GM18951 (cell line): Measurements from ENCODE around the gene AOPEP.

Experiments used
- POLR2A ChIP-seq: IDR thresholded peaks from 4 replicates; pipeline ENCODE4 v1.6.1; 2011; ENCODE audit warnings: mild to moderate bottlenecking; ENCODE audit not compliant: insufficient read length, insufficient read depth; ENCODE audit errors: extremely low read depth
- in situ Hi-C: fragments of 300-500 bp; cut with MboI; formaldehyde crosslinking; loops from one replicate; pipeline ENCODE4 v1.12.0; 2022; ENCODE audit warnings: low sequenced_read_pairs, mixed read lengths, inconsistent platforms; ENCODE audit not compliant: unreplicated experiment

The AOPEP gene

DNA sequence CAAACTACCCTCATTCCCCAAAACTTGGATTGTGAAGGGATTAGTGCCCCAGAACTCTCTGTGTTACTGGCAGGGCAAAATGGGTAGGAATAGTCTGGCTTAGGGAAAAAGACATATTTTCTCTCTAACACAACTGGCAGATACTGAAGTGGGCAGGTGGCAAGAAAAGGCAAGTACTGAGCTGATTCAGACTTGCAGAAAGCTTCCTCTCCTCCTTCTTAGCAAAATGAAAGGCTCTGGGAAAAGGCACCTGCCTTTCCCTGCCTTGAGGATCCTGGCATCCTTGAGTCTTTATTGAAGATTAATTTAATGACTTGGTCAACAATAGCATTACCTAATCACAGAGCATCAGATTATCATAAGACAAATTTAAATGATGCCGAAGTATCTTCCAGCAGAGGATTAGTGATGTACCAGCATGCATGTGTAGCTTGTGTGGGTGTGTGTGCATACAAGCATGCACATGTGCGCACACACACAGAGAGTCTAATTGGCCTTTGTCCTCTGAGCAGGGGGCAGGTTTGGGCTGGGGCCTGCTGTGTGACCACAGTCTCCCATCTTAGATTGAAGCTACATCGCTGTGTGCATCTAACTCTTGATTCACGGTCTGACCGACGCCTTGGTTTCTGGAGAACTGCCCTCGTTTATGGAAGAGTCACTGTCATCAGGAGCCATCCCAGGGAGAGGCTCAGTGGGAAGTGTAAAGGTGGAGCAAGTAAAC is 294.8 kb downstream of the AOPEP start:
- no peak for TF ChIP-seq POLR2A
- in situ Hi-C loops = no loop called here

GRCh38 chr9:95022657-95023056 is 296.2 kb downstream of the AOPEP start:
- no peak for TF ChIP-seq POLR2A
- in situ Hi-C loops = no loop called here

DNA sequence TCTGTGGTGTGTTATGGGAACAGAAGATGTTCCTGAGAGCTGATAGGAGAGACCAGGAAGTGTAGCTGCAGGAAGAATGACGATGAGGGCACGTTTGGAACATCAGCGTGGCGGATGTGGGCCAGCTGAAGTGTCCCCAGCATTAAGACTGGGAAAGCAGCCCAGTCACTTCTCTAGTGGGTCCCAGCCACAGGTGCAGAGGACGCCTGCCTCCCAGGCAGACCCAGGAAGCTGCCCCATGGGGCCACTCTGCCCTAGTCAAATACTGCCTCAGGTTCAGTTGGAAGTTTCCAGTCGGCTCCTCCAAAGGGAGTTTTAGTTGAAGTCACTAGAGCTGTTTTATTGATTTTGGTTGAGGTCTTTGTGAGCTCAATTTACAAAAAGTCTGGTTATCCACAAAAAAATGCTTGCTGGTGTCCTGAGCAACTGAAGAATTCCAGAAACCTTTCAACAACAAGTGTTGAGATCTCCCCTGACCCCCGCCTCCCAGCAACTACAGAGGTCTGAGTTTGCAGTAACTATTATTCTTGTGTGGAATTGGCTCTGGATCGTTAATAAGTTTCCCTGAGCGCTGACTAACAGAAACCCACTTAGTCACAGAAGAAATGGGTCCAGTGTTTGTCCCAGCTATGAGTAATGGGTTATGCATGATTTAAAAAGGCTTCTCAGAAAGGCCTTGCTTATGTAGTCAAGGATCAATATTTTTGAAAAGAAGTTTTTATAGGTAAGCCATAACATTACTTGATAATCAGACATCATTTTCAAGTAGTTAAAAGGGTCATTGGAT is 296.9 kb downstream of the AOPEP start:
- in situ Hi-C loops = no loop called here
- no peak for TF ChIP-seq POLR2A

DNA sequence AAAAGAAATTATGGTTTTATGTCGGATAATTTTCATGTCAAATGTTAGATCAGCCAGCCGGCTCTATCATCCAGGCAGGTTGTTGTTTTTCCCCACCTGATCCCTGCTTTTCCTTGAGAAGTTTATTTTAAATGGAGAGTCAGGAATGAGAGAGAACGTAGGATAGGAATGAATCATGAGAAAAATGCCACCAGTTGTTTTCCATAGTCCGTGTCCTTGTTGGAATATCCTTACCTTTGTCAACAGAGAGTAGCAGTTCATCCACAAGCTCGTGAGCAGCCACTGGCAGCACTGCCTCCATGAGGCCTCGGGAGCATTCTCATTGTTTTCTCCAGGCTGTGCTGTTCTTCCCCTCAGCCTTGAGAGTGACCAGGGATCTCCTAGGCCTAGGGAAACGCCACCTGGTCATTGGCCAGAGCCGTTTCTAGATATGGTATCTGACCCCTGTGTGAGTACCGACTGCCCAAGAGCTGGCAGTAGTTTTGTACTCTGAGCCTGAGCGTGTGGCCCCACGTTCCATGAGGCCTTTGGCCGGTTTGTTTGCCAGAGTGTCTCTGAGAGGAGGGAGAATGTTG is 297.7 kb downstream of the AOPEP start:
- in situ Hi-C loops = no loop called here
- no peak for TF ChIP-seq POLR2A

DNA sequence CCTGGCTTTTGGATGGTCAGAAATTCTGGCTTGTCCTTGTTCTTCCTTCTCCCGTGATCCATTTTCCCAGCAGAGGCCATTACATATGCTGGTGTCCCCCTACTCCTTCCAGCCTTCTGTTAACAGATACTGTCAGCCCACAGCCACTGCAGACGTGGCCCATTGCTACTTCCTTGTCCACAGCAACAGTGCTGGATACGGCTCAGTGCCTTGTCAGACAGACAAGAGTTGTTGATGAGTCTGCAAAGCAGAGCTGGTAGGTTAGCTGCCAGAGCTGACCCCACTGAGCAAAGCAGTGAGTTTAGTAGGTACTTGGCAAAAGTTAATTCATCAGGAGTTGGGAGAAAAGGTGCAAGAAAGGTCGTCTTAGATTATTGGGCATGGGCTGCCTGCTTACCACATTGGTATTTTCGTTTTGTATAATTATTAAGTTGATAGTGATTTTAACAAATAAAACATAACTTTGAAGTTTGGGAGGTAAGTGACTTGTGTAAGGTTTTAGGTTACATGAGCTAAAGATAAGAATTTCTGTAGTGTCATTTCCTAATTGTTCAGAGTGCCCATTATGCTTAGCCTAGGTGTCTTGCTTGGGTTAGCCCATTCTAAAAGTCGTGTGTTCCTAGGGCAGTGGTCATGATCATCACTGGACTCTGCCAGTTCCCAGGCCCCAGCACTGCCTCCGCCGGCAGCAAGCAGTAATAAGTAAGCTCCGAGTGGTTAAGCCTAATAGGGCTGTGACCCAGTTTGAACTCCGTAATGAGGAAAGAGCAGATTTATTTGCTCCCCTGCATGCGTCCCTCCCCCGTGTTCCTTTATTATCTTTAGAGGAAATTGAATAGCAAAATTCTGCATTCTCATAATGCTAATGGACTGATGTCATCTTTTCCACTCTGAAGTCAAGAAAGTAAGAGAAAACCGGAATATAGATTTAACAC is 299.0 kb downstream of the AOPEP start:
- TF ChIP-seq POLR2A = no peak
- in situ Hi-C loops = no loop called here

- TF ChIP-seq POLR2A = no peak
- in situ Hi-C loops = no loop called here
Observed at GRCh38 chr9:95026148-95026524, 299.6 kb downstream of the AOPEP start.

DNA sequence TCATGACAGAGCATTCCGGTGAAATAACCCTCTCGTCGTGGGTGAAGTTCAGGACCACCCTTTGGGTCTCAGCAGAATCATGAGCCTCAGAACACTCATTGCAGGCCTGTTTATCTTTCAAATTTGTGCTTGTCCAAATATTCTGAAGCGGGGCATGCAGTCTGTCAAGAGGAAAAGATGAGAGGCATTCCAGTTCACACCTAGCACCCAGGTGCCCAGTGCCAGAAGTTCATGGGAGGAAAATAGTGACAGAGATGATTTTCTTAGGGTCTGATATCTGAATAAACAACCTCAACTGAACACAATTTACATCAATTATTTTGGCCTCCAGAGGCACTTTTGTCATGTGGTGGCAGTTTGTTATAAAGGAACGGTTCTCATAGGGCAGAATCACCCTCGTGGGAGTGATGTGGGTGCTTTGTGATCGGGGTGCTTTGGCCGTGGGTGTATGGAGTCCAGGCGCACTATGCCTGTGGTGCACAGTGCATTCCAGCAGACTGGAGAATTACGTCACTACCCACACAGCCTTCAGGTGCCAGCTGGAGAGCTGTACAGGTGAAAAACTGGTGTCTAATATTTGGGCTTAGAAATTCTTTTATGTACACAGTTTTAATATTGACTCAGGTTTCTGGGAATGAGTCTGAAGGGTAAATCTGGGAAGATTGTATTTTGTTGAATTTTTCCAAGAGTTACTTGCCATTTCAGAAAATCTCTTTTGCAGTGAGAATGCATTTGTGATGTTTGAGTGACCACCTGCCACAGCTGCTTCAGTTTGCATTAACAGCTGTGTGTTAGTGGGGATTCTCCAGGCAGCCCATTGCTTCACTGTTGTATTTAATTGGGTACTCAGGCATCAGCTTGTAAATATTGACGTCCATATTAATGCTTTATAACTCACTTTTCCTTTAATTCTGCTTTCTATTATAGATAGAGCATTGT is 301.7 kb downstream of the AOPEP start:
- in situ Hi-C loops = no loop called here
- TF ChIP-seq POLR2A = no peak

- TF ChIP-seq POLR2A = no peak
- in situ Hi-C loops = no loop called here
Observed at GRCh38 chr9:95028853-95029219, 302.3 kb downstream of the AOPEP start.

GRCh38 chr9:95029288-95029687 is 302.8 kb downstream of the AOPEP start:
- in situ Hi-C loops = no loop called here
- no peak for TF ChIP-seq POLR2A

GRCh38 chr9:95029720-95030119 is 303.2 kb downstream of the AOPEP start:
- in situ Hi-C loops = no loop called here
- TF ChIP-seq POLR2A = no peak

GRCh38 chr9:95030344-95030743 is 303.8 kb downstream of the AOPEP start:
- in situ Hi-C loops = no loop called here
- no peak for TF ChIP-seq POLR2A
